ENCODE results near the gene UBAP2.
A peak's percentile ranks its signal among the peaks of the same experiment; 100 is the strongest.

DNA sequence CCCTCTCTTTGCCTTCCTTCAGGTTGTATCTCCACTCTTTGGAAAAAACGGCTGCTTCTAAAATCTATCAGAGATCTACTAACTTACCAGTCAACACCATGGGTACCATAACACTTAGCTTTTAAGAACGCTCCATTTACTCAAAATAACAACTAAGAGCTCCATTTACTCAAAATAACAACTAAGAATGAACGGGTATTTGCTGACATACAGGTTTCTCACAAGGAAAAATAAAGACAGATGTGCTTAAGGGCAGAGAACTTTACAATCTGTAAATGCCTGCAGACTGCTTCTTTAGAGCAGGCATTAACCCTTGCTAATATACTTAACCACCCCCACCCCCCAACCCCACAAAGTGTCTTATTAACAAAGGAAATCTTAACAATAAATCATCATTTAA lies 2.8 kb downstream of the UBAP2 start:
- TF ChIP-seq, protein P1, sequence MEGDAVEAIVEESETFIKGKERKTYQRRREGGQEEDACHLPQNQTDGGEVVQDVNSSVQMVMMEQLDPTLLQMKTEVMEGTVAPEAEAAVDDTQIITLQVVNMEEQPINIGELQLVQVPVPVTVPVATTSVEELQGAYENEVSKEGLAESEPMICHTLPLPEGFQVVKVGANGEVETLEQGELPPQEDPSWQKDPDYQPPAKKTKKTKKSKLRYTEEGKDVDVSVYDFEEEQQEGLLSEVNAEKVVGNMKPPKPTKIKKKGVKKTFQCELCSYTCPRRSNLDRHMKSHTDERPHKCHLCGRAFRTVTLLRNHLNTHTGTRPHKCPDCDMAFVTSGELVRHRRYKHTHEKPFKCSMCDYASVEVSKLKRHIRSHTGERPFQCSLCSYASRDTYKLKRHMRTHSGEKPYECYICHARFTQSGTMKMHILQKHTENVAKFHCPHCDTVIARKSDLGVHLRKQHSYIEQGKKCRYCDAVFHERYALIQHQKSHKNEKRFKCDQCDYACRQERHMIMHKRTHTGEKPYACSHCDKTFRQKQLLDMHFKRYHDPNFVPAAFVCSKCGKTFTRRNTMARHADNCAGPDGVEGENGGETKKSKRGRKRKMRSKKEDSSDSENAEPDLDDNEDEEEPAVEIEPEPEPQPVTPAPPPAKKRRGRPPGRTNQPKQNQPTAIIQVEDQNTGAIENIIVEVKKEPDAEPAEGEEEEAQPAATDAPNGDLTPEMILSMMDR (conservative IDR thresholded peaks at IDR 0.05; ENCODE audit: low read depth, low read length), result no peak
- TF ChIP-seq NFE2L2 (IDR thresholded peaks at IDR 0.05; ENCODE audit: low read depth, low read length) (no peak), POLR2A (IDR thresholded peaks at IDR 0.05; ENCODE audit: low read depth, low read length) (no peak), SMC3 (IDR thresholded peaks at IDR 0.05; ENCODE audit: low read depth, low read length) (no peak), CHD1 (IDR thresholded peaks at IDR 0.05; ENCODE audit: low read depth, low read length) (no peak), RAD21 (IDR thresholded peaks at IDR 0.05; ENCODE audit: low read length) (no peak), MAZ (IDR thresholded peaks at IDR 0.05; ENCODE audit: borderline replicate concordance, low read depth, low read length) (no peak), CEBPB (IDR thresholded peaks at IDR 0.05; ENCODE audit: low read depth, low read length) (no peak), MXI1 (IDR thresholded peaks at IDR 0.05; ENCODE audit: borderline replicate concordance, low read depth, low read length) (no peak), RFX5 (IDR thresholded peaks at IDR 0.05; ENCODE audit: low read depth, low read length) (no peak), RCOR1 (IDR thresholded peaks at IDR 0.05; ENCODE audit: insufficient replicate concordance, low read length) (no peak), MAFK (IDR thresholded peaks at IDR 0.05; ENCODE audit: low read depth, low read length) (peak; percentile 56)
- TF ChIP-seq, protein P2, sequence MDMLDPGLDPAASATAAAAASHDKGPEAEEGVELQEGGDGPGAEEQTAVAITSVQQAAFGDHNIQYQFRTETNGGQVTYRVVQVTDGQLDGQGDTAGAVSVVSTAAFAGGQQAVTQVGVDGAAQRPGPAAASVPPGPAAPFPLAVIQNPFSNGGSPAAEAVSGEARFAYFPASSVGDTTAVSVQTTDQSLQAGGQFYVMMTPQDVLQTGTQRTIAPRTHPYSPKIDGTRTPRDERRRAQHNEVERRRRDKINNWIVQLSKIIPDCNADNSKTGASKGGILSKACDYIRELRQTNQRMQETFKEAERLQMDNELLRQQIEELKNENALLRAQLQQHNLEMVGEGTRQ (IDR thresholded peaks at IDR 0.05; ENCODE audit: low read depth, low read length), result no peak
- TF ChIP-seq, protein P3, sequence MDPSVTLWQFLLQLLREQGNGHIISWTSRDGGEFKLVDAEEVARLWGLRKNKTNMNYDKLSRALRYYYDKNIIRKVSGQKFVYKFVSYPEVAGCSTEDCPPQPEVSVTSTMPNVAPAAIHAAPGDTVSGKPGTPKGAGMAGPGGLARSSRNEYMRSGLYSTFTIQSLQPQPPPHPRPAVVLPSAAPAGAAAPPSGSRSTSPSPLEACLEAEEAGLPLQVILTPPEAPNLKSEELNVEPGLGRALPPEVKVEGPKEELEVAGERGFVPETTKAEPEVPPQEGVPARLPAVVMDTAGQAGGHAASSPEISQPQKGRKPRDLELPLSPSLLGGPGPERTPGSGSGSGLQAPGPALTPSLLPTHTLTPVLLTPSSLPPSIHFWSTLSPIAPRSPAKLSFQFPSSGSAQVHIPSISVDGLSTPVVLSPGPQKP (IDR thresholded peaks at IDR 0.05; ENCODE audit: borderline replicate concordance, low read depth, low read length), result no peak
